Gastrocnemius medialis (tissue), 4 donors: ENCODE data around the gene GREB1. TPM values are rescaled to one million over a fixed set of nuclear protein-coding genes. Genes with fewer than 3 reads are reported as not detected.
A peak's percentile ranks its signal among the peaks of the same experiment; 100 is the strongest.

Experiments used
- ATAC-seq, 2 donors: fragments of 150-250 bp; one replicate each; pipeline ENCODE4 v1.9.1; 2016
- DNase-seq, 2 donors: peaks; one replicate each; pipeline ENCODE4 v3.0.0-alpha.2; 2019
- H3K27ac ChIP-seq, 4 donors: fragments of 200-600 bp; sonication (generic); 1 replicate in 1 of 4; 2 replicates in 3 of 4; pipeline ENCODE4 v1.5.1; 2016 to 2018; ENCODE audit warnings: mild to moderate bottlenecking in 2 of 4, moderate library complexity in 1 of 4
- H3K27me3 ChIP-seq, 3 donors: fragments of 200-600 bp; sonication (generic) in 2 of 3; 1 replicate in 1 of 3; 2 replicates in 2 of 3; pipeline versions ENCODE4 v1.5.1 to v1.6.0; 2016 to 2019; ENCODE audit warnings: mild to moderate bottlenecking in 1 of 3, moderate library complexity in 1 of 3
- H3K36me3 ChIP-seq, 2 donors: fragments of 200-600 bp; sonication (generic) in 1 of 2; one replicate each; pipeline ENCODE4 v1.5.1; 2017 to 2018
- H3K4me1 ChIP-seq, 2 donors: fragments of 200-600 bp; sonication (generic) in 1 of 2; one replicate each; pipeline ENCODE4 v1.5.1; 2016 to 2017; ENCODE audit warnings: mild to moderate bottlenecking in 2 of 2
- H3K4me3 ChIP-seq, 4 donors: fragments of 200-600 bp; sonication (generic) in 3 of 4; 1 replicate in 1 of 4; 2 replicates in 3 of 4; pipeline ENCODE4 v1.5.1; 2016 to 2019; ENCODE audit warnings: mild to moderate bottlenecking in 2 of 4
- H3K9me3 ChIP-seq, 3 donors: fragments of 200-600 bp; sonication (generic) in 2 of 3; 1 replicate in 1 of 3; 2 replicates in 2 of 3; pipeline ENCODE4 v1.5.1; 2016 to 2019
- CTCF ChIP-seq, 5 experiments: fragments of 450-650 bp in 3 of 5; fragments of 200-600 bp in 2 of 5; sonication (generic) in 2 of 5; IDR thresholded peaks in 4 of 5; conservative IDR thresholded peaks in 1 of 5; 1 replicate in 4 of 5; 2 replicates in 1 of 5; pipeline ENCODE4 v1.5.1; 2016 to 2019; ENCODE audit warnings: antibody characterized with exemption in 5 of 5, mild to moderate bottlenecking in 3 of 5, moderate library complexity in 3 of 5
- POLR2A ChIP-seq, 2 donors: fragments of 450-650 bp; IDR thresholded peaks; one replicate each; pipeline ENCODE4 v1.6.1; 2017; ENCODE audit warnings: antibody characterized with exemption in 2 of 2, mild to moderate bottlenecking in 2 of 2, moderate library complexity in 2 of 2
- in situ Hi-C, 4 donors: fragments of 200-750 bp; cut with MboI; loops; one replicate each; pipeline versions ENCODE4 v1.15.0 to v1.8.0; 2017; ENCODE audit warnings: low sequenced_read_pairs in 4 of 4
- intact Hi-C: fragments of 100-400 bp; cut with DNase I; formaldehyde crosslinking; loops from one replicate; pipeline ENCODE4 v1.15.1; 2023; ENCODE audit warnings: low total_unique reads
- total RNA-seq, 4 donors: library from RNA; depleted of rRNA; stranded (reverse); fragments of >200 nt; gene quantifications; one replicate each; pipeline versions ENCODE4 v1.1.0 to v1.2.3, GENCODE V29; 2016

Gene GREB1
- total RNA-seq, 4 donors from 2014 or later: 1.7 to 9.3 (median 2.6) TPM

GRCh38 chr2:11491348-11491933 lies 42.4 kb upstream of the GREB1 start:
- TF ChIP-seq CTCF (IDR thresholded peaks at IDR 0.05 in 4 of 5, conservative IDR thresholded peaks at IDR 0.05 in 1 of 5) (no peak), POLR2A (IDR thresholded peaks at IDR 0.05) (no peak)
- Histone ChIP-seq H3K4me3 (no peak overlapping the region), H3K36me3 (no peaks in the 10 kb centered on the region), H3K4me1 (peaks cover 6 to 9% of the 10 kb centered on the region in 2 donors), H3K9me3 (no peaks in the 10 kb centered on the region), H3K27ac (peak overlapping the region in 2 of 4 donors; percentile 5 to 22), H3K27me3 (no peaks in the 10 kb centered on the region)
- ATAC-seq (peak; percentile 34 to 52), DNase-seq (no peak)
- intact Hi-C loops (no loop called here), in situ Hi-C loops (loop anchor here in 3 of 4 donors (10.0 to 25.0 kb wide), 3 partner anchors 193 to 296 kb away; no protein-coding TSS in a partner anchor)

GRCh38 chr2:11492244-11492643 lies 41.6 kb upstream of the GREB1 start:
- peak overlapping the region in 1 of 4 donors; percentile 5 for H3K27ac ChIP-seq
- H3K36me3 ChIP-seq: no peaks in the 10 kb centered on the region
- intact Hi-C loops: no loop called here
- H3K9me3 ChIP-seq: no peaks in the 10 kb centered on the region
- H3K4me1 ChIP-seq: peaks cover 6 to 9% of the 10 kb centered on the region in 2 donors
- ATAC-seq (no peak), DNase-seq (no peak)
- no peaks in the 10 kb centered on the region for H3K27me3 ChIP-seq
- TF ChIP-seq CTCF (IDR thresholded peaks at IDR 0.05 in 4 of 5, conservative IDR thresholded peaks at IDR 0.05 in 1 of 5): no peak
- TF ChIP-seq POLR2A (IDR thresholded peaks at IDR 0.05): no peak
- in situ Hi-C loops: loop anchor here in 3 of 4 donors (10.0 to 25.0 kb wide), 3 partner anchors 193 to 295 kb away; no protein-coding TSS in a partner anchor
- H3K4me3 ChIP-seq: no peak overlapping the region

GRCh38 chr2:11492720-11493119 lies 41.1 kb upstream of the GREB1 start:
- DNase-seq (no peak), ATAC-seq (no peak)
- Histone ChIP-seq H3K4me3 (no peak overlapping the region), H3K27me3 (no peaks in the 10 kb centered on the region), H3K36me3 (no peaks in the 10 kb centered on the region), H3K4me1 (peaks cover 6 to 9% of the 10 kb centered on the region in 2 donors), H3K9me3 (no peaks in the 10 kb centered on the region), H3K27ac (no peak overlapping the region)
- TF ChIP-seq POLR2A (IDR thresholded peaks at IDR 0.05) (no peak), CTCF (IDR thresholded peaks at IDR 0.05 in 4 of 5, conservative IDR thresholded peaks at IDR 0.05 in 1 of 5) (no peak)
- in situ Hi-C loops: loop anchor here in 3 of 4 donors (10.0 to 25.0 kb wide), 3 partner anchors 192 to 295 kb away; no protein-coding TSS in a partner anchor
- intact Hi-C loops: no loop called here

- TF ChIP-seq CTCF (IDR thresholded peaks at IDR 0.05 in 4 of 5, conservative IDR thresholded peaks at IDR 0.05 in 1 of 5): no peak
- TF ChIP-seq POLR2A (IDR thresholded peaks at IDR 0.05): no peak
- in situ Hi-C loops (loop anchor here in 3 of 4 donors (10.0 to 25.0 kb wide), 3 partner anchors 192 to 294 kb away; no protein-coding TSS in a partner anchor), intact Hi-C loops (no loop called here)
- no peak overlapping the region for H3K4me3 ChIP-seq
- H3K9me3 ChIP-seq: no peaks in the 10 kb centered on the region
- H3K27ac ChIP-seq: no peak overlapping the region
- no peak for DNase-seq
- no peak for ATAC-seq
- no peaks in the 10 kb centered on the region for H3K36me3 ChIP-seq
- no peaks in the 10 kb centered on the region for H3K27me3 ChIP-seq
- peaks cover 9 to 13% of the 10 kb centered on the region in 2 donors for H3K4me1 ChIP-seq
These were observed 40.6 kb upstream of the GREB1 start for GRCh38 chr2:11493282-11493681.
